Fibroblast of lung (primary cell): Measurements from ENCODE around the gene GAS7.

Experiments used
- CTCF ChIP-seq, 2 donors: IDR thresholded peaks in 1 of 2; conservative IDR thresholded peaks in 1 of 2; 1 replicate in 1 of 2; 2 replicates in 1 of 2; pipeline ENCODE4 v1.5.1; 2011 to 2012; ENCODE audit warnings: low read length in 2 of 2, control low read depth in 1 of 2, inconsistent platforms in 1 of 2, low read depth in 1 of 2, mild to moderate bottlenecking in 1 of 2
- EZH2 ChIP-seq: IDR thresholded peaks from 2 replicates; pipeline ENCODE4 v1.5.1; 2012; ENCODE audit warnings: low read length, control low read depth, mild to moderate bottlenecking; ENCODE audit errors: missing control alignments

DNA sequence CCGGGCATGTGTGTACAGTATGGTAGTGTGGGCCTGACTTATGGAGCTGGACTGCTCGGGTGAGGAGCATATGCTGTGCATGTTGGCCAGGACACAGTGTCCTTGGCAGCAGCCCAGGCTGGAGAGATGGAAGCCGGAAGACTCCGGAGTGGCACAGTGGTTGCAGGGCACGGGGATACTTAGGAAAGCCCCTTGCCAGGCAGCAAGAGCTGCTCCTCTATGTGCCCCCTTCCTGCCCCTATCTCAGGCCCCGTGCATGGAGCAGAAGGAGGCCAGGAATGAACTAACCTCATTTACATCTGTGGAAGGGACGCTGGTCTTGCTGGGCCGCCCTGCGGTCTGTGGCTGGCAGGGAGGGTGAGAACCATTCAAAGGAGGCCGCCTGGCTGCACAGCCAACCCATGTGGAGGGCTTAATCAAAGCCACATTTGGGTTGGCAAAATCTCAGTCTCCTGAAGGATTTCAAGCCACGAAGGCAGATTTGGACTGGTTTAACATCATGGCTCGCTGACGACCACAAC is 261.1 kb downstream of the GAS7 start:
- TF ChIP-seq CTCF (conservative IDR thresholded peaks at IDR 0.05 in 1 of 2, IDR thresholded peaks at IDR 0.05 in 1 of 2; ENCODE audit: low read depth in 1 of 2, low read length in 2 of 2): no peak
- no peak for TF ChIP-seq EZH2
